Stimulated activated CD8-positive, alpha-beta memory T cell treated with anti-CD3 and anti-CD28 coated beads, Interleukin-4, amount 100 ng/mL, for 24 hours (primary cell): ENCODE results near the gene CHID1.

Source experiments
- DNase-seq: peaks from one replicate; pipeline ENCODE4 v3.0.0-alpha.2; 2020; ENCODE audit warnings: low read depth

Gene CHID1

DNA sequence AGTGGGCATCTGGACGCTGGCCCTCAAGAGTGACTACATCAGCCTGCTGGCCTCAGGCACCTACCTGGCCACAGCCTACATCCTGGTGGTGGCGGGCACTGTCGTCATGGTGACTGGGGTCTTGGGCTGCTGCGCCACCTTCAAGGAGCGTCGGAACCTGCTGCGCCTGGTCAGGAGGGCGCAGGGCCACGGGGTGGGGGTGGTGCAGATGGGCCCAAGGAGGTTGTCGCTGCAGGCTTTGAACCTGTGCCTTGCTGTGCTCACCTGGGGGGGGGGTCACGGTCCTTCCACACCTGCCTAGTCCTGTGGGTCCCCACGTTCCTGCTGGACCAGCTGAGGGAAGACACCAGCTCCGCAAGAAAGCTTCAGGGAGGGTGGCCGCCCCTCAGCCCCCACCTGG is 74.3 kb downstream of the CHID1 start:
- no peak for DNase-seq

DNA sequence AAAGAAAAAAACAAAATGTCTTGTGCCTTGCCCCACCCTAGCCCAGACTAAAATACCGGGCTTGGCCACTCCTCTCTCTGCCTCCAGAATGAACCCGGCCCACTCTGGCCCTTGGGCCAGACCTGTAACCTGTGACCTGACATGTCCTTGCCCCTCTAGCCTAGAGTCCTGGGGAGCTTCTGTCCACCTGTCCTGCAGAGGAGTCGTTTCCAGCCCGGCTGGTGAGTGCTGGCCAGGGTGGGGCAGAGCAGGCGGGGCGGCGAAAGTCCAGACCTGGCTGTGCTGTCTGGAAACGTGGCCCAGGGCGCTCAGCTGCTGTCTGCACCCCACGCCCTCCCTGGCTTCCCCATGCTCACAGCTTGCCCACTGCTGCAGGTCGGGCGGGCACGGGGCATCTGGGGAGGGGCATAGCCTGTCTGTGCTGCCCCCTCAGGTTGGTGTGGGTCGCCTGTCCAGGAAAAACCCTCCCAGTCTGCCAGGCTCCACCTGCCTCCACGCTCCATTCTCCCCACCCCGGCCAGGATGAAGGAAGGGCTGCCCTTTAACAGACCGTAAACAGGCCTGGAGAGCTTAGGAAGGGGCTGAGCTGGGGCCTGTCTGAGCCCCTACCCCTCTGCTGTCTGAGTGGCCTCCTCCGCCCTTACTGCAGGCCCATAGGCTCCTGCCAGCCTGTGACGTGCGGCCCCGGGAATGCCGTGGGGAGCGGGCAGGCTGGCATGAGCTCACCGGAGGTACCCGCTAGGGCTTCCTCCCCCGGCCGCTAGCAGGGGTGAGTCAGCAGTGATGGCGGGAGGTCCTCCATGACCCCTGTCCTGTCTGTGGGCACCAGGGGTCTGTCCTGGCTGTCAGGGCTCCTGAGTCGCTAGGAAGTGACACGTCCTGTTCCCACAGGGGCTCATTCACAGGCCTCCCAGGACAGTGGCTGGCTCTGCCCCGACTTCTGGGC is 76.0 kb downstream of the CHID1 start:
- DNase-seq = no peak

GRCh38 chr11:833849-834311 is 76.7 kb downstream of the CHID1 start:
- no peak for DNase-seq

- no peak for DNase-seq
Measured at GRCh38 chr11:833114-833791, 77.4 kb downstream of the CHID1 start.

DNA sequence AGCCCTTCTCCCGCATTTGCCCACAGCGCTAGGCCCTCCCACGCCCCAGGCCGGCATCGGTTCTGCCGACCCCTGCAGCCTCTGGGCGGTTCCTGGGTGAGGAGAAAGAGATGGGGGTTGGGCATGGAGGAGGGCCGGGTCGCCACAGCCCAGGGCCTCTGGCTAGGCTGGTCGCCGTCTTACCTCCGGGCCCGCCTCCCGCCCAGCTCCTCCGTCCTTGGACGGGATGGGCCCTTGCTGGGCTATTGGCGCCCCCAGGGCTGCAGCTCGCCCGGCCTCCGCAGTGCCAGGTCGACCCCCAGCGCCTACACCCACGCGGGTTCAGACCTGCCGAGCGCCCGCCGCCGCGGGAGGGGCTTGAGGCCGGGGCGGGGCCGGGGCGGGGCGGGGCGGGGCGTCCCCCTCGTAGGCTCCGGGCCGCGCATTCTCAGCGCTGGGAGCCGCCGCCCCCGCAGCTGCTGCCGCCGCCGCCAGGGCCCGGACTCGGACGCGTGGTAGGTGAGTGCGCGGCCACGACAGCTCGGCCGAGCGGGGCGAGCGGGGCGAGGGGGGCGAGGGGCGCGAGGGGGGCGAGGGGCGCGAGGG is 78.0 kb downstream of the CHID1 start, which contains the start of gene CD151:
CD151 (plus strand) TSS at position 424 of the 585 bp plus-strand sequence. CDS start 3,118 bp downstream, outside the sequence.
- no peak for DNase-seq

GRCh38 chr11:831961-832528 is 78.6 kb downstream of the CHID1 start:
- no peak for DNase-seq

DNA sequence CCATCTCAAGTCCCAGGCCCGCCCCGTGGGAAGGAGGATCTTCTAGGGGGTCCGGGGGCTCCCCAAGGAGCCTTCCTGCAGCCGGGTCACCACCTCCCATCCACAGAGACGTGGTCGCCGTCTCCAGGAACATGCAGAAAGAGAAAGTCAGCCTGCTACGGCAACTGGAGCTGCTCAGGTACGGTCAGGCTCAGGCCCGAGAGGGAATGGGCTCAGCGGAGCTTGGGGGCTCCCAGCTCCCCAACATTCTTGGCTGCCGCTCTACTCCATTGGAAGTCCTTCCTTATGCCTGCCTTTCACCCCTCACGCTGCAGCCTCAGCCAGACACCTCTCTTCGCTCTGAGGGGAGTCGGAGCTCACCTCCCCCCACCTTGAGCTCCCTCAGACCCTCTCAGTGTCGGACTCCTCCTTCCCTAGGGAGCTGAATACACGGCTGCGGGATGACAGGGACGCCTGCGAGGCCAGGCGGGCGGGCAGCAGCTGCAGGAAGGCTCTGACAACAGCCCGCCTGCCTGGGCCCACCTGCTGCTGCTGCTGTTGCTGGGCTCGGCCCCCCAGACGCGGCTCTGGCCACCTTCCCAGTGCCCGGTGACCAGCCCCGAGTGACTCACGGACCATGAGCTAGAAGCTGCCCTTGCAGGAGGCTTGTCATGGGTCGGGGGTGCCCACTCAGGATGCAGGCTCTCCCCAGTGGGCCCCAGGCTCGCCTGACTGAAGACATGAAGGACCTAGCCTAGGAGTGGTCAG is 79.3 kb downstream of the CHID1 start:
- DNase-seq = no peak

DNA sequence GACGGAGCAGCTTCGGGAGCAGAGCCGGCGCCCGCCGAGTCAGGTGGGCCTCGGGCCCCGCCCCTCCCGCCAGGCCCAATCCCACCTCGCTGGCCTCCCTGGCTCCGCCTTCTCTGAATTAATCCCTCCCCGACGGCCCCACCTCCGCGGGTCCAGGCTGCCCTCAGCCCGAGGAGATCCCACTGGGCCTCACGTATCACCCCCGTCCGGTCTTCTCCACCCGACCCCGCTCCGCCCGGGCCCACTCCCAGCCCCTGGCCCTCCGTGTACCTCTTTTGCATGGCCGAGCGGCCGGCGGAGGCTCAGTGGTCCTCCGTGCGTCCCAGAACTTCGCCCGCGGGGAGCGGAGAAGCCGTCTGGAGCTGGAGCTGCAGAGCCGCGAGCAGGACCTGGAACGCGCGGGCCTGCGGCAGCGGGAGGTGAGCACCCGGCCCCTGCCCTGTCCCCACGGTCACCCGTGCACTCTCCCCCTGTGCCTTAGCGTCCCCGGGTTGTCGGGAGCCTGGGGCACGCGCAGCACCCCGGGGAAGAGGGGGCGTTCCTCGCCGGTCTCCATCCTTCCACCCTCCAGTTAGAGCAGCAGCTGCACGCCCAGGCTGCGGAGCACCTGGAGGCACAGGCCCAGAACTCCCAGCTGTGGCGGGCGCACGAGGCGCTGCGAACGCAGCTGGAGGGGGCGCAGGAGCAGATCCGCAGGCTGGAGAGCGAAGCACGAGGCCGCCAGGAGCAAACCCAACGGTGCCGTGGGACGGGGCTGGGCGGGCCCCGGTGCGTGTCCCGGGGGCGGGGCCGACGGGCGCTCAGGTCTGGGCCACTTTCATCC is 80.1 kb downstream of the CHID1 start:
- DNase-seq = peak; percentile 64

GRCh38 chr11:829847-830294 is 80.7 kb downstream of the CHID1 start:
- no peak for DNase-seq

DNA sequence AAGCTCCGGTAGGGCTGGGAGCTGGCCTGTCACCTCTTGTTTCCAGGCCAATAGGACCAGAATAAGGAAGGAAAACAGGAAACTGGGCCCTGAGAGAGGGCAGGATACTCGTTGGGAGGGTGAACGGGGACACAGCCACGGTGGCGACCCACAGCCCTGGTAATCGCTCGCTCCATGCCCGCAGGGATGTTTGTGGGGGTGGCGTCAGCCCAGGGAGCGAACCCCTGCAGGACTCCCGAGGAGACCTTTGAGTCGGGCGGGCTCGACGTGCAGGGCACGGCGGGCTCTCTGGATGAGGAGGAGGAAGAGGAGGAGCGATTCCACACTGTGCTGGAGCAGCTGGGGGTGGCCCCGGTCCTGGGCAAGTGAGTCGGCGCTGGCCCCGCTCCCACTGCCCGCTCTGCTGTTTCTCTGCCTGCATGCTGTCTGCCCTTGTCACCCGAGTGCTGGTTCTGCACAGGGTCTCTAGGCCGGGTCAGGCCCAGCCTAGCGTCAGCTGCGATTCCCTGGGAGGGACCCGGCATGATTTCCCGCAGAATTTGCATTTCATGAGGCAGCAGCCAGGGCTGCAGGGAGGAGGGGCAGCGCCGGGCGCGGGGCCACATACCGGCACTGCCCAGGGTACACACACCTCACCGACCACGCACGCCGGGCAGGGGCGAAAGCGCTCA is 81.3 kb downstream of the CHID1 start:
- no peak for DNase-seq

GRCh38 chr11:828506-829175 is 82.0 kb downstream of the CHID1 start:
- no peak for DNase-seq

DNA sequence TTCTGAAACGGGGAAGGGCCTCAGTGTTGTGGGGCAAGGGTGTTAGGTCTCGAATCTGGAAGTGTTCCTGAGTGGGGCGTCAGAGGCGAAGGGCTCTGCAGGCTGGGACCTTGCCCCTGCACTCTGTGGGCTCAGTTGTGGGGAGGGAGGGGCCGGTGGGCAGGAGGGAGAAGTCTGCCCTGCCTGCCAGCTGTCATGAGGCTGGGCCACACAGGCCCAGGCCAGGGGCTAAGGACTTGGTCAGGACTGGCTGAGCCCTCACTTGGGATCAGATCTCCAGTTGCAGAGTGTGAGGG is 82.8 kb downstream of the CHID1 start, which contains the start of gene CRACR2B:
CRACR2B (plus strand) TSS at position 23 of the 296 bp plus-strand sequence. CDS start 689 bp downstream, outside the sequence.
- no peak for DNase-seq

GRCh38 chr11:827146-827896 is 83.3 kb downstream of the CHID1 start:
- DNase-seq = no peak

DNA sequence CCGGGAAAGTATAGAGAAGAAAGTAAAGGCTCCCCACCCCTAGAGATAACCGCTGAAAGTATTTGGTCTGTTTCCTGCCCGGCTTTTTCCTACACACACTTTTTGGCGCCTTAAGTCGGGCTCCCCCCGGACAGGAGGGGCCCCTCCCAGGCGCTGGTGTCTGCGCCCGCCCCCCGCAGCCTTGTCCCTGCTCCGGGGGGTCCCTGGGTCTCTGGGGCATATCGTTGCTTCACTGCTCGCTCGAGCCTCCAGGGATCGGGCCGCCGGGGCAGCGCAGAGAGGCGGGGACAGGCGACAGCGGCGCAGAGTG is 83.8 kb downstream of the CHID1 start:
- DNase-seq = no peak

DNA sequence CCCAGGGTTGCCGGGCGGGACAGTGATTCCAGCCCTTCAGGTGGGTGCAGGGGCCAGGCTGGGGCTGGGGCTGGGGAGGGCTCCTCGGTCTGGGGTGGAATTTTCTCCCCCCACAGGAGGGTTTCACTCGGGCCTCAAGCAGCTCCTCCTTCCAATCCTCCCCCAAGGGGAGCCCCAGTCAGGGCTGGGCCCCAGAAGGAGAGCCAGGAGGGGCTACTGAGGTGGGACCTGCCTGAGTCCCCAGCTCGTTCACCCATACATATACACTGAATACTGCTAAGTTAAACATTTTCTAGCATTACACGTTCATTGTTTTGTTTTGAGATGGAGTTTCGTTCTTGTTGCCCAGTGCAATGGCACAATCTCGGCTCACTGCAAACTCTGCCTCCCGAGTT is 84.4 kb downstream of the CHID1 start:
- no peak for DNase-seq

DNA sequence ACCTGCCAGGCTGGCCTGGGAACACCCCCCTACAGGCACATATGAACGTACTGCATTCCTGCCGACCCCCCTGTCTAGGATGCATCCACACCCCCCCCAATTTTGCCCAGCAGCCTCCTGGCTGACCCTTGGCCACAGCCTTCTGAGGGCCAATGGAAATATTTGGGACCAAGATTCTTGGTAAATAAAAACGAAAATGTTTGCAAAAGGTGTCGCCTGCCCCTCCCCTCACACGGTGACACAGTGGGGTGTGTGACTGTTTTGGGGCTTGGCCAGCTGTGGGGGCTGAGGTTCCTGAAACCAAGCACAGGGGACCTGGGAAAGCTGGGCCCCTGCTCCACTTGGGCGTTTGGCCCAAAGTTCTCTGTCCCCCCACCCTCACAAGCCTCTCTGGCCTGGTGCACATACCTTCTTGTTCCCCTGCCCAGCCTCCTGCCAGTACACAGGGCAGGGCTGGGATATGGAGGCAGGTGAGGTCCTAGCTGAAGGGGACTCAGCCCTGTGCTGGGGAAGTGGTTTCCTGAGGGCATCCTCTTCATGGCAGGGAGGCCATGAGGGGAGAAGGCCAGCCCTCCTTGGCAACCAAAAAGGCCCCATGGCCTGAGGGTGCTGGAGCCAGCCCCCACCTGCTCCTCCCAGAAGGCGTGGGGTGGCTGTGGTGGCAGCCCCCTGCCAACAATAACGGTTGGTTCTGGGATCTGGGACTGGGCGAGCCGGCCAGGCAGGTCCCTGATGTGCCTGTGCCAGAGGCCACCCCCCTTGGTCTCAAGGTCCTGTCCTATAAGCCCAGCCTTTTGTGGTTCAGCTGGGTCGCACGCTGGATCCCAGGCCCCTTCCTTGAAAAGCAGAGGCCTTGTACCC is 85.0 kb downstream of the CHID1 start:
- no peak for DNase-seq

DNA sequence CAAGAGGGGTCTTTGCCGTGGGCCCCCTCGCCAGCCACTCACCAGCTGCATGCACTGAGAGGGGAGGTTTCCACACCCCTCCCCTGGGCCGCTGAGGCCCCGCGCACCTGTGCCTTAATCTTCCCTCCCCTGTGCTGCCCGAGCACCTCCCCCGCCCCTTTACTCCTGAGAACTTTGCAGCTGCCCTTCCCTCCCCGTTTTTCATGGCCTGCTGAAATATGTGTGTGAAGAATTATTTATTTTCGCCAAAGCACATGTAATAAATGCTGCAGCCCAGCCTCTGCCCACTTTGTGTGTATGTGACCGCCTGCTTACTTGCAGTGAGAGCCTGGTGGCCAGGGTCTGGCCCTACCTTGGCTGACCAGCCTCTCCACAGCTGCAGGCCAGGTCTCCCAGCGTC is 85.7 kb downstream of the CHID1 start:
- DNase-seq = no peak

DNA sequence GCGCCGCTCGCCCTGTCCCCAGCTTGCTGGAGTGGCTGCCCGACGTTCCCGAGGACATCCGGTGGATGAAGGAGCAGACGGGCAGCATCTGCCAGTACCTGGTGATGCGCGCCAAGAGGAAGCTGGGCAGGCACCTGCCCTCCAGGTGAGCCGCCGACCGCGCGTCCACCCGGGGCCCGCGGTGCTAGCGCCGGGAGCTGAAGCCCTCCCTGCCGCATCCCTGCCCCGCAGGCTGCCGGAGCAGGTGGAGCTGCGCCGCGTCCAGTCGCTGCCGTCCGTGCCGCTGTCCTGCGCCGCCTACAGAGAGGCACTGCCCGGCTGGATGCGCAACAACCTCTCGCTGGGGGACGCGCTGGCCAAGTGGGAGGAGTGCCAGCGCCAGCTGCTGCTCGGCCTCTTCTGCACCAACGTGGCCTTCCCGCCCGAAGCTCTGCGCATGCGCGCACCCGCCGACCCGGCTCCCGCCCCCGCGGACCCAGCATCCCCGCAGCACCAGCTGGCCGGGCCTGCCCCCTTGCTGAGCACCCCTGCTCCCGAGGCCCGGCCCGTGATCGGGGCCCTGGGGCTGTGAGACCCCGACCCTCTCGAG is 86.2 kb downstream of the CHID1 start:
- DNase-seq = no peak
